Skeletal muscle tissue (tissue), 4 donors: ENCODE results near the gene LRRC8E. TPM values are rescaled to one million over a fixed set of nuclear protein-coding genes. Genes with fewer than 3 reads are reported as not detected.
"Not testable (repeated sequence)": the region's sequence is repeated elsewhere in the genome, so short reads cannot be mapped to it uniquely, and the experiment has no call there.

Experiments
- H3K27ac ChIP-seq: one replicate; pipeline ENCODE4 v1.7.0; 2013; ENCODE audit warnings: mild to moderate bottlenecking, low read depth, low read length, inconsistent platforms
- H3K27me3 ChIP-seq, 3 donors: one replicate each; pipeline ENCODE4 v1.7.0; 2013; ENCODE audit warnings: low read length in 3 of 3; ENCODE audit not compliant: control insufficient read depth in 3 of 3, insufficient read depth in 3 of 3
- H3K36me3 ChIP-seq, 3 donors: one replicate each; pipeline ENCODE4 v1.7.0; 2013; ENCODE audit warnings: low read length in 3 of 3; ENCODE audit not compliant: control insufficient read depth in 3 of 3, insufficient read depth in 3 of 3
- H3K4me1 ChIP-seq, 3 donors: one replicate each; pipeline ENCODE4 v1.7.0; 2013; ENCODE audit warnings: low read length in 3 of 3, mild to moderate bottlenecking in 3 of 3; ENCODE audit not compliant: control insufficient read depth in 3 of 3, insufficient read depth in 3 of 3
- H3K4me3 ChIP-seq, 3 donors: one replicate each; pipeline ENCODE4 v1.7.0; 2013; ENCODE audit warnings: low read length in 3 of 3
- H3K9ac ChIP-seq, 3 donors: one replicate each; pipeline ENCODE4 v1.7.0; 2013; ENCODE audit warnings: low read length in 3 of 3, mild to moderate bottlenecking in 3 of 3, moderate library complexity in 2 of 3, low read depth in 1 of 3
- H3K9me3 ChIP-seq, 3 donors: one replicate each; pipeline ENCODE4 v1.7.0; 2013; ENCODE audit warnings: low read length in 3 of 3; ENCODE audit not compliant: control insufficient read depth in 3 of 3
- total RNA-seq: library from RNA; depleted of rRNA; stranded (reverse); fragments of >200 nt; gene quantifications from one replicate; pipeline ENCODE4 v1.2.3, GENCODE V29; 2014
- donor health status: Osteomylitis.

LRRC8E gene
- total RNA-seq, 1 donor from 2014 or later: under 0.01 TPM

DNA sequence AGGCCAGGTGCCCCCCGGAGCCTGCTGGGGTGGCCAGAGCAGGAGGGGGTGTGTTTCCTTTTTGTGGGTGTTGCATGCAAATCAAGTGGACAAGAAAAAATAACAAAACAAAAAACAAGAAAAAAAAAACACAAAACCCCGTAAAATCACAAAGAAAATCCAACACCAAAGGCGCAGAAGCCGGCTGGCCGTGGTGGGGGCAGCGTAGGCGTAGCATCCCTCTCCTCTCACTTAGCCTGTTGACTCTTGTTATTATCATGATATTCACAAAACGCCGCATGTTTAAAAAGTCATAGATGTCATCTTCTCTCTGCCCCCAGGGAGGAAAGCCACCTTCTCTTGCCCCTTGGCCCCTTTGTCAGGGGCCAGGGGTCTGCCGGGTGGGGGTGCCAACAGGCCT is 25.3 kb downstream of the LRRC8E start:
- peaks cover 20 to 44% (median 28%) of the 10 kb centered on the region in 3 donors for H3K27me3 ChIP-seq
- no peaks in the 10 kb centered on the region for H3K9me3 ChIP-seq
- H3K9ac ChIP-seq: no peak overlapping the region
- peaks cover 12 to 26% (median 20%) of the 10 kb centered on the region in 3 donors for H3K4me1 ChIP-seq
- peaks cover 26 to 30% (median 29%) of the 10 kb centered on the region in 3 donors for H3K36me3 ChIP-seq
- no peak overlapping the region for H3K4me3 ChIP-seq
- no peak overlapping the region for H3K27ac ChIP-seq

DNA sequence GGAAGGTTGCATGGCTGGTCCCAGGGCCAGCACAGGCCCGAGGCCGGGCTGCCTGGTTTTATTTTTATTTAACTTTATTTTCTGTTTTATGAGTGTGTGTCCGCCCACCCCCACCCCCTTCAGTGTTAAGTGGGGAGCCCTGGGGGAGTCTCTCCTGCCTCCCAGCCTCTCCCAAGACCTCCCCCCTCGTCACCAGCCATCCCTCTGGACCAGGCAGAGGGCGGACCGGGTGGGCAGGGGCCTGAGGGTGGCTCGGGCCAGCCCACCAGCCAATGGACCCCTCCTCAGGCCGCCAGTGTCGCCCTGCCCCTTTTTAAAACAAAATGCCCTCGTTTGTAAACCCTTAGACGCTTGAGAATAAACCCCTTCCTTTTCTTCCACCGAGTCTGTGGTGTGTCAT is 25.8 kb downstream of the LRRC8E start:
- Histone ChIP-seq H3K27me3 (peaks cover 20 to 49% (median 33%) of the 10 kb centered on the region in 3 donors), H3K9me3 (no peaks in the 10 kb centered on the region), H3K27ac (no peak overlapping the region), H3K4me1 (peaks cover 12 to 26% (median 20%) of the 10 kb centered on the region in 3 donors), H3K9ac (no peak overlapping the region), H3K36me3 (peaks cover 26 to 30% (median 29%) of the 10 kb centered on the region in 3 donors), H3K4me3 (no peak overlapping the region)

DNA sequence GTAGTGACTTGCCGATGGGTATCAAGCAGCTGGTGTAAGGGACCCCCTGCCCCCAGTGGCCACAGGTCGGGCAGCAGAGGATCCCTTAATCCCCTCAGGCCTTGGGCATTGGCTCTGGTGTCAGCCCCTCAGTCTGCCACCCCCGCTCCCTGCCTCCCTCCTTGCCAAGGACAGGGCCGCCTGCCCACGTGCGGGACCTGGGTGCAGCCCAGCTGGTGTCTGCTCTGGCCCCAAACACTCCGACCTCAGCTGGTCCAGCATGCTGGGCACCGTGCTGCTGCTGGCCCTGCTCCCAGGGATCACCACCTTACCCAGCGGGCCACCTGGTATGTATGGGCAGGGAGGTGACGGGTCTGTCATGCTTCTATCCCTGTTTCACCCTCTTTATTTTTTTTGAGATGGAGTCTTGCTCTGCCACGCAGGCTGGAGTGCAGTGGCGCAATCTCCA is 26.3 kb downstream of the LRRC8E start, which contains the start of gene TGFBR3L:
Gene TGFBR3L, plus strand, starts transcription at position 233 of the 448 bp plus-strand sequence.
- H3K4me1 ChIP-seq: peaks cover 14 to 29% (median 22%) of the 10 kb centered on the region in 3 donors
- H3K9ac ChIP-seq: no peak within 1 kb of the TSS
- H3K4me3 ChIP-seq: no peak within 1 kb of the TSS
- H3K9me3 ChIP-seq: no peaks in the 10 kb centered on the region
- peaks cover 20 to 53% (median 34%) of the 10 kb centered on the region in 3 donors for H3K27me3 ChIP-seq
- no peak within 1 kb of the TSS for H3K27ac ChIP-seq
- peaks cover 26 to 29% (median 27%) of the 10 kb centered on the region in 3 donors for H3K36me3 ChIP-seq

DNA sequence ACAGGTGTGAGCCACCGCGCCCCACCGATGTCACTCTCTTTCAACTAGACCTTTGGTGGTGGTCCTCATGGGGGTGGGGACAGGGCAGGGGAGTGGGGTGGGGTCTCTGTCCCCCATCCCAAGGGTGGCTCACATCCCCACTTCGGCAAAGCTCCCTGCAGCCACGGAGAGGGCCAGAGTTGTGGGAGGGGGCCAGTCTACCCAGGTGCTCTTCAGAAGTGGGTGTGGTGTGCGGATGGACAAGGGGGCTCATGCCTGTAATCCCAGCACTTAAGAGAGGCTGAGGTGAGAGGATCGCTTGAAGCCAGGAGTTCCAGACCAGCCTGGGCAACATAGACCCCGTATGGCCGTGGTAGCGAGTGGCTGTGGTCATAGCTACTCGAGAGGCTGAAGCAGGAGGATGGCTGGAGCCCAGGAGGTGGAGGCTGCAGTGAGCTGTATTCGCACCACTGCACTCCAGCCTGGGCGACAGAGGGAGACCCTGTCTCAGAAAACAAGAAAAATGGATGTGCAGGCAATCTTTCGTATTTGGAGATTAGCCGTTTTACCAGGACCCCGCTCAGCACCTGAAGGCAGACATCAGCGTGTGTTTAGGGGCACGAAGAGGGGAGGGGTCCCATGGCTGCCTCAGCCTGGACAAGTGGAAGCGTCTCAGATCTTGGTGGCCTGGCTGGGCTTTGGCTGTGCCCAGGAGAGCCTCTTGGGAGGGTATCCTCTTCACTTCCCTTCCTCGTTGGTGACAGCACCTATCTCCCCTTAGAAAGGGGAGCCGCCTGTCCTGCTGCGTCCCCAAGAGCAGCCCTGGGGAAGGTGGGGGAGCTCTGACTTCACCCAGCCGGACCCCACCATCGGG is 27.2 kb downstream of the LRRC8E start:
- H3K9ac ChIP-seq: no peak overlapping the region
- H3K9me3 ChIP-seq: no peaks in the 10 kb centered on the region
- H3K4me1 ChIP-seq: peaks cover 18 to 33% (median 26%) of the 10 kb centered on the region in 3 donors
- H3K27ac ChIP-seq: no peak overlapping the region
- no peak overlapping the region for H3K4me3 ChIP-seq
- H3K36me3 ChIP-seq: peaks cover 20 to 22% (median 20%) of the 10 kb centered on the region in 3 donors
- H3K27me3 ChIP-seq: peaks cover 20 to 56% (median 34%) of the 10 kb centered on the region in 3 donors

DNA sequence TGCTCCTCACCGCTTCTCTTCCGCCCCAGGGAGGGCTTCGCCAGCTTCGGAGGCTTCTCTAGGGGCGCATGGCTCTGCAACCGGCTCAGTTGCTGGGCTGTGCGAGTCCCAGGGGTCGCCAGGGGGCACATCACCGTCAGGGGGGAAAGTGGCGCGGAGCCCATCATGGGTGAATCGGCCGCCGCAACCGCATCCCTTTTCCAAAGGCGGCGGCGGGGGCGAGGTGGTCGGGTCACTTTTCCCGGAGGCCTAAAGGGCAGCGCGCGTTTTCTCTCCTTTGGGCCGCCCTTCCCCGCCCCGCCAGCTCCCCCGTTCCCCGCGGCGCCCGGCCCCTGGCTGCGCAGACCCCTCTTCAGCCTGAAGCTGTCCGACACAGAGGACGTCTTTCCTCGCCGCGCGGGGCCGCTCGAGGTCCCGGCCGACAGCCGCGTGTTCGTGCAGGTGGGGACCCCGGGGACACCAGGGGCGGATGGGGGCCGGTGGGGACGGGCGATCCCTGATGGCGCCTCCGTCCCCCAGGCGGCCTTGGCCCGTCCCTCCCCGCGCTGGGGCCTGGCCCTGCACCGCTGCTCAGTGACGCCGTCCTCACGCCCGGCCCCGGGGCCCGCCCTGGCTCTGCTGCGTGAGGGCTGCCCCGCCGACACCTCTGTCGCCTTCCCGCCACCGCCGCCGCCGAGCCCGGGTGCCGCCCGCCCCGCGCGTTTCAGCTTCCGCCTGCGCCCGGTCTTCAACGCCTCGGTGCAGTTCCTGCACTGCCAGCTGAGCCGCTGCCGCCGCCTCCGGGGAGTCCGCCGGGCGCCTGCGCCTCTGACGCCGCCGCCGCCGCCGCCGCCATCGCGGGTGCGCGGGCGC is 28.0 kb downstream of the LRRC8E start:
- Histone ChIP-seq H3K27me3 (peaks cover 20 to 56% (median 34%) of the 10 kb centered on the region in 3 donors), H3K9ac (no peak overlapping the region), H3K4me1 (peaks cover 24 to 38% (median 32%) of the 10 kb centered on the region in 3 donors), H3K27ac (no peak overlapping the region), H3K4me3 (no peak overlapping the region), H3K36me3 (peaks cover 13 to 14% (median 13%) of the 10 kb centered on the region in 3 donors), H3K9me3 (no peaks in the 10 kb centered on the region)

DNA sequence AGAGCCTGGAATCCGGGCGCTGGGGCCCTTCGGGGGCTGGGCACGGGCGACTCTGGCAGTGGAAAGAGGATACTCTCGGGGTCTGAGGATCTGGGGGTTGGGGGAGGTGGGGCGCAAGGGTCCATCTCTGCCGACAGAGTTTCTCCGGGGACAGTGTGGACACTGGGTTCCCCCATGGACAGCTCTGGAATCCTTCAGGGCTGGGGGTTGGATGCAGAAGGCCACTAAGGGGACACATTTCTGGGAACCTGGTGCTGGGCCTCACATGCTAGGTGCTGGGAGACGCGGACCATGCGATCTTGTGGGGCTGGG is 28.6 kb downstream of the LRRC8E start:
- H3K9ac ChIP-seq: peak overlapping the region in 2 of 3 donors; percentile 33 to 61
- H3K9me3 ChIP-seq: no peaks in the 10 kb centered on the region
- H3K27me3 ChIP-seq: peaks cover 20 to 56% (median 34%) of the 10 kb centered on the region in 3 donors
- H3K4me1 ChIP-seq: peaks cover 30 to 44% (median 37%) of the 10 kb centered on the region in 3 donors
- H3K36me3 ChIP-seq: peaks cover 8 to 10% (median 9%) of the 10 kb centered on the region in 3 donors
- no peak overlapping the region for H3K27ac ChIP-seq
- H3K4me3 ChIP-seq: peak overlapping the region in 1 of 3 donors; percentile 7

DNA sequence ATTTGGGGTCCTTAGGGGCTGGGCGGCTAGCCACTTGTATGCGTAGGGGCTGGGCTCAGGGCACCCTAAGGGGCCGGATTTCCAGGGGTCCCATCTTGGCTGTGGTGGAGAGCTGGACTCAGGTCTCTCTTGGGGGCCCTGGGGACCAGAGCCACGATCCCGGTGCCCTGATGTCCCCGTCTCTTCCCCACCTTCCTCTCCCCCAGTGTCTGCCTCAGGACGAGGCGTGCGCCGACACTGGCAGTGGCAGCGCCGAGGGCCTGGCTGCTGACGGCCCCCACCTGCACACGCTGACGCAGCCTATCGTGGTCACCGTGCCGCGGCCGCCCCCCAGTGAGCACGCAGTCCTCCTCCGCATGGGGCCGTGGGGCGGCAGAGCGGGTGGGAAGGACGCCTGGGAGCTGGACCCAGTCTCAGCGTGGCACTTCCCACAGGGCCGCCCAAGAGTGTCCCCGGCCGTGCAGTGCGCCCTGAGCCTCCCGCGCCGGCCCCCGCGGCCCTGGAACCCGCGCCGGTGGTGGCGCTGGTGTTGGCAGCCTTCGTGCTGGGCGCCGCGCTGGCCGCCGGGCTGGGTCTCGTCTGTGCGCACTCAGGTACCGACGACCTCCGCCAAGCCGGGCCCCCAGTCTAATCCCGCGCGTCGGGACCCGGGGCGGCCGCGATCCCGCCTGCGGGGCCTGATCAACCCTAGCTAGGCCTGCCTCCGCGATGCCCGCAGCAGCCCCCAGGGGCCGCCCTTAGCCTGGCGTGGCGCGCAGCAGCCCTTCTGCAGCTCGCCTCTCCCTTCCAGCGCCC is 29.2 kb downstream of the LRRC8E start:
- Histone ChIP-seq H3K4me1 (peaks cover 32 to 46% (median 41%) of the 10 kb centered on the region in 3 donors), H3K4me3 (peak overlapping the region; percentile 7 to 51 (median 35))

DNA sequence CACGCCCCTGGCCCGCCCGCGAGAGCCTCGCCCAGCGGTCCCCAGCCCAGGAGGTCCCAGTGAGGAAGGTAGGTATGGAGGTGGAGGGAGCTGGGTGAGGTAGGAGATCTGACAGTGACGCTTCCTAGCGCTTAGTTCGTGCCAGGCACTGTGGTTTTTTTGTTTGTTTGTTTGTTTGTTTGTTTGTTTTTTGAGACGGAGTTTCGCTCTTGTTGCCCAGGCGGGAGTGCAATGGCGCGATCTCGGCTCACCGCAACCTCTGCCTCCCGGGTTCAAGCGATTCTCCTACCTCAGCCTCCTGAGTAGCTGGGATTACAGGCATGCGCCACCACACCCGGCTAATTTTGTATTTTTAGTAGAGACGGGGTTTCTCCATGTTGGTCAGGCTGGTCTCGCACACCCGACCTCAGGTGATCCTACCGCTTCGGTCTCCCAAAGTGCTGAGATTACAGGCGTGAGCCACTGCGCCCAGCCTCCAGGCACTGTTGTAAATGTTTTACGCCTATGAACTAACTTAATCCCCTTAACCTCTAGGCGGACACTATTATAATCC is 29.8 kb downstream of the LRRC8E start:
- peaks cover 32 to 46% (median 41%) of the 10 kb centered on the region in 3 donors for H3K4me1 ChIP-seq
- H3K9ac ChIP-seq: peak overlapping the region in 1 of 3 donors; percentile 33
- not testable (repeated sequence) for H3K27ac ChIP-seq, H3K9me3 ChIP-seq, H3K4me3 ChIP-seq
- H3K27me3 ChIP-seq: peaks cover 20 to 53% (median 34%) of the 10 kb centered on the region in 3 donors
- peaks cover 9 to 13% (median 10%) of the 10 kb centered on the region in 3 donors for H3K36me3 ChIP-seq

More for the DNA sequence above, 29.2 kb downstream of the LRRC8E start:
- Histone ChIP-seq H3K9me3 (no peaks in the 10 kb centered on the region), H3K36me3 (peaks cover 8 to 13% (median 10%) of the 10 kb centered on the region in 3 donors), H3K27ac (no peak overlapping the region), H3K9ac (peak overlapping the region in 2 of 3 donors; percentile 33 to 61), H3K27me3 (peaks cover 20 to 56% (median 34%) of the 10 kb centered on the region in 3 donors)
